Middle frontal gyrus (tissue), 1 donor: ENCODE measurements around the gene EPHA6.
A peak's percentile ranks its signal among the peaks of the same experiment; 100 is the strongest.
"Not testable (repeated sequence)": the region's sequence is repeated elsewhere in the genome, so short reads cannot be mapped to it uniquely, and the experiment has no call there.

ENCODE experiments used
- DNase-seq: peaks from one replicate; pipeline ENCODE4 v3.0.0-alpha.2; 2015; ENCODE audit warnings: low spot score; ENCODE audit errors: extremely low spot score

EPHA6 gene

DNA sequence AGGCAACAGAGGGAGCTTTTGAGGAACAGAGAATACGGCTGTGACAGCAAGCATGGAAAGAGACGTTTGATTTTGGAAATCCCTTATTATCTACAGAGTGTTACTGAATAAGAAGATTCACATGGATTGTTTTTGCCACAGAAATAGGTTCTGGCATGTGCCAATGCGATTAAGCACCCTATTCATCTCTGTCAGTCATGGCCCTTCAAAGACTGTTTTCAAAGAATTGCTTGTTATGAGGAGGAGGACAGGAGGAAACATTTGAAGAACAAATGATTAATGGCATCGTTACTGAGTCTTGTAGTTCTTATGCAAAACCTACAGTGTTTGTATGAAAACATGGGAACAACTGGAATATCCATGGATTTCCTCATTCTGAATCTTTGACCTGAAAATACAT, 86.2 kb downstream of the EPHA6 start:
- no peak for DNase-seq

DNA sequence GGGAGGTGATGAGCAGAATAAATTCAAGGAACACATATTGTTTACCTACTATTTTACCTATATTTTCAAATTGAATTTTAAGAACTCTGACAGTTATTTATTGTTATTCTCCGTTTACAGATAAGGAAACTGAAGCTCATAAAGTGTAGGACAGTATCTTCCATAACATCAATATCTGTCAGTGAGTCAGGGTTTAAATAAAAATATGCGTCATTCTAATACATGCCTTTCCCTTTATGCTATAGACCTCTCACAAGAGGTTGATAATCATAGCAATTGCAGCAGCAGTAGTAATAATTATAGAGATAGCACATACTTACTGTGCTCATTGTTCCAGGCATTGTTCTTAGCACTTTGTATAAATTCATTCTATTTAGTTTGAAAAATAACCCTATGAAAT, 101.1 kb downstream of the EPHA6 start:
- no peak for DNase-seq

- no peak for DNase-seq
Measured at GRCh38 chr3:96931119-96931862, 116.9 kb downstream of the EPHA6 start.

GRCh38 chr3:96942131-96942530, 127.7 kb downstream of the EPHA6 start:
- not testable (repeated sequence) for DNase-seq

GRCh38 chr3:96958856-96959255, 144.5 kb downstream of the EPHA6 start:
- DNase-seq = no peak

DNA sequence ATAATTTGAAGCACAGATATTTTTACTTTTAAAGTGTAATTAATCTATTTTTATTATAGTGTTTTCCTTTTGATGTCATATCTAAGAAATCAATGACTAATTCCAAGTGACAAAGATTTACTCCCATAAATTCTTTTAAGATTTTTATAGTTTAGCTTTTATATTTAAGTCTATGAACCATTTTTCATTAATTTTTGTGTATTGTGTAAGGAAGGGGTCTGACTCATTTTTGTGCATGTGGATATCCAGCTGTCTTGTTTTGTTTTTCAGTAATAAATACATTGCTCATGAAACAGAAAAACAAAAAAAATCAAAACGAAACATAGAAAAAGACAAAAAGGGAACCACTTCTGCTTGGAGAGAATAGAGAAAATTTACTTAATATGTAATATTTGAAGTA, 145.1 kb downstream of the EPHA6 start:
- no peak for DNase-seq

- peak; percentile 18 for DNase-seq
Measured at GRCh38 chr3:96959901-96960641, 145.7 kb downstream of the EPHA6 start.

DNA sequence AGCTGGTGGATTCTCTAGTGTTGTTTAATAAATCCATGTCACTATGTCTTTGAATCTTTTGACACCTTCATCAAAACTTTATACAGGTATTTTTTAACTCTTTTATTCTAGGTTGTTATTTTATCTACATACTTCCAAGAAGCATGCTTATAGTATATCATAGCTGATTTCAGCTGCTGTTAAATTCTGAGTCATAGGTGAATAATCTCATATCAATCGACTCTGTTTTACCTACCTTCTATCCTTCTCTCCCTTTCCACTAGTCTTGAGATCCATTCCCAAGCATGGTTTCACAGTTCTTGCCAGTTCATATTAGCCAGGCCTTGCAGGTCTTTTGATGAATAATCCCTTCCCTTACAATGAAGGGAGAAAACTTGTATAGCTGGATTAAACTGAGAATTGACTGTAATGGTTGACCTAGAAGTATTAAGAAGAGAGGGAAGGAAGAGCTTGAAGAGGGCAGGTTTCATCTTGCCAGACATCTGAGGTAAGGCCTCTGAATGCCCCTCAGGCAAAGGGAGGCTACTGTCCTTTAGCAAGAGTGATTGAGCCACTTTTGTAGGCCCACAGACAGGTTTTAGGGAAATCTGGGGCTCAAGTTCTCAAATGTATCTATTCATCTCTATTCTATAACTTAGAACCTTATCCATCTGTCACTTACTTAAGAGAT, 146.4 kb downstream of the EPHA6 start:
- no peak for DNase-seq

- no peak for DNase-seq
Measured at GRCh38 chr3:96961576-96961975, 147.2 kb downstream of the EPHA6 start.

DNA sequence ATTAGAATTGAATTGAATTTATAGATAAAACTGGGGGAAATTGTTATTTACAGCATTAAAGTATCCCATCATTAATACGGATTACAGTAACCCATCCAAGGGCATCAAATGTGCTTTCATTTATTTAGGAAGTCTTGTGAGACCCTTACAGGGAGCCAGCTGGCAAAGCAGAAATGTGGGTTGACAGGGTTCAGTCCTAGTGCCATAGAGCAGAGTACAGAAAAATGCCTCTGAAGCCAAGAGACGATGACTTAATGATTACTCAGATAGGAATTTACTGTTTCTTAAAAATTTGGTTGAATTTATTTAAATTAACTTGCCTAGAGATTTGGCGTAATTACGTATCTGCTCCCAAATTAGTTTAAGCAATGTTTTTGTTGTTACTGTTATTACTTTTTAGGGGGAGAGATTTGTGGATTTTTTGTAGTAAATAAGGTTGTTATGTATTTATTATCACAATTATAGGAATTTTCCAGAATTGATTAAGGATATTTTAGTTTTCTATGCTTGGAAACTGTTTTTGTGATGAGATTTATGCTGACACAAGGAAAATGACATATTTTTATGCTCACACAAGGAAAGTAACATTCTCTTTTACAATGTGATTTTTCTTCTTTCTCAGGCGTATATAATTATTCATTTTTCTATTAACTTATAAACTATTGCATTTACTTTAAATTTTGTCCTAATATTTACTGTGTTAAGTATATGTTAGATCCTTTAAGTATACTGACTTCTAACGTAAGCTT, 152.0 kb downstream of the EPHA6 start:
- DNase-seq = no peak

- no peak for DNase-seq
Measured at GRCh38 chr3:96970211-96970610, 155.8 kb downstream of the EPHA6 start.

DNA sequence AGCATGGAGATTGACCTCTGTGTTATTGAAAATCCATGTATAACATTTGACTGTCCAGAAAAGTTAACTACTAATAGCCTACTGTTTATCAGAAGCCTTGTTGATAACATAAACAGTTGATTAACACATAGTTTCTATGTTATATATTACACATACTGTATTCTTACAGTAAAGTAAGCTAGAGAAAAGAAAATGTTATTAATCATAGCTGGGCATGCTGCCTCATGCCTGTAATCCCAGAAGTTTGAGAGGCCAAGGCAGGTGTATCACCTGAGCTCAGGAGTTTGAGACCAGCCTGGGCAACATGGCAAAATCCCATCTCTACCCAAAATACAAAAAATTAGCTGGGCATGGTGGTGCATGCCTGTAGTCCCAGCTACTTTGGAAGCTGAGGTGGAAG, 163.3 kb downstream of the EPHA6 start:
- DNase-seq = no peak

DNA sequence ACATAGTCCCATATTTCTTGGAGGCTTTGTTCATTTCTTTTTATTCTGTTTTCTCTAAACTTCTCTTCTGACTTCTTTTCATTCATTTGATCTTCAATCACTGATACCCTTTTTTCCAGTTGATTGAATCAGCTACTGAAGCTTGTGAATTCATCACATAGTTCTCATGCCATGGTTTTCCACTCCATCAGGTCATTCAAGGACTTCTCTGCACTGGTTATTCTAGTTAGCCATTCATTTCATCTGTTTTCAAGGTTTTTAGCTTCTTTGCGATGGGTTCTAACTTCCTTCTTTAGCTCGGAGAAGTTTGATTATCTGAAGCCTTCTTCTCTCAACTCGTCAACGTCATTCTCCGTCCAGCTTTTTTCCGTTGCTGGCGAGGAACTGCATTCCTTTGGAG, 169.3 kb downstream of the EPHA6 start:
- not testable (repeated sequence) for DNase-seq

GRCh38 chr3:96986241-96986640, 171.8 kb downstream of the EPHA6 start:
- DNase-seq = no peak

GRCh38 chr3:96991231-96991630, 176.8 kb downstream of the EPHA6 start:
- no peak for DNase-seq

DNA sequence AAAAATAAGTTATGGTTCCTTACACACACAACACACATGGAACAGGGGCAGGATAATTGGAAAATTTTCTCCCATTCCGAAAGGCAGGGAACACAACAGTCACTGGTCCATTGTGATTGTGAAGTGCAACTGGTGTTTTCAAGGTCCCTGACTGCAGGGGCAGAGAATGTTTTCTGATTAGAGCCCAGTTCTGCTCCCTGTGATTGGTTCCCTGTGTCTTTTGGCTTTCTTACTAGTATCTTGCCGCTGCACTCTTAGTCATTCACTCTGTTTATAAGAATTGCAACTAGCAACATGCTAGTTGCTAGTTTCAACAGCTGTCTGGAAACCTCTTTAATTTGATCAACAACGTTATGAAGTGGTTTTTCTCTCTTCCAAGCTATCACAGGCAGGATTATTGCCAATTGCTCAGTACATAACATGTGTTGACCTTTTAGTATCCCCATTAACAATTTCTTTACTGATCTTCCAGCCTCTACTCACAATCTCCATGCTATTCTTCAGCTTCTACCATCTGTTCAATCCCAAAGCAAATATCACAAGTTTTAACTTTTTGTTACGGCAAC, 177.5 kb downstream of the EPHA6 start:
- no peak for DNase-seq

GRCh38 chr3:96994988-96995387, 180.6 kb downstream of the EPHA6 start:
- no peak for DNase-seq

- DNase-seq = no peak
Measured at GRCh38 chr3:96996009-96996408, 181.6 kb downstream of the EPHA6 start.

- no peak for DNase-seq
Measured at GRCh38 chr3:97001611-97002010, 187.2 kb downstream of the EPHA6 start.

DNA sequence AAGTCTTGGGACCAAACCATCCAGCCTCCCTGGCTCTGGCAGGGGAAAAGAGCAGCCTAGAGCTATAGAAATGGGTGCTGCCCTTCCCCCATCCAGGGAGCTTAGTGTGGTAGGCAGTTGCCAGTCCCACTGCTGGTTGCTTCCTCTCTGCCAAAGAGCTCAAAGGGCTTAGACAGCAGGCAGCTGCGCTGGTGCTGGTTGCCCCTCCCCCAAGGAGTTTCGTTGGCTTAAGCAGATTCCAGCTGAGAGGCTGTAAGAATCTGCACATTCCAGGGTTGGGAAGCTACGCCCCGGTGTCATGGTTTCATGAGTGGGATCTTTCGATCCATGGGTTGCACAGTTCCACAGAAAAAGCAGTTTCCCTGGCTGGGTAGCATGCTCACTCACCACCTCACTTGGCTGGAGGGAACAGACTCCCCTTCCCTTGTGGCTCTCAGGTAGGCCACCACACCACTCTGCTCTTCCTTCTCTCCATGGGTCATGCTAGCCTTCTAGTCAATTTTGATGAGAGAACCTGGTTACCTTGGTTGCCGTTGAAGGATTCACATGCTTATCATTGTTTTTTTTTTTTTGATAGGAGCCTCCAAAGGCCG, 195.1 kb downstream of the EPHA6 start:
- no peak for DNase-seq
